DND-41 (cell line): ENCODE measurements around the gene SLC6A9.

Source experiments
- ATAC-seq: fragments of 200-7000 bp; cut with Tn5 transposase; 3 replicates; pipeline ENCODE4 v1.9.1; 2021; ENCODE audit warnings: low read depth; ENCODE audit not compliant: insufficient read depth
- DNase-seq: peaks from one replicate; pipeline ENCODE4 v3.0.0-alpha.2; 2020
- H2AFZ ChIP-seq: 2 replicates; pipeline ENCODE4 v1.6.0; 2012; ENCODE audit warnings: low read depth, low read length
- H3K27ac ChIP-seq: 2 replicates; pipeline ENCODE4 v1.5.1; 2012; ENCODE audit warnings: low read length, inconsistent platforms
- H3K27me3 ChIP-seq: fragments of 200-600 bp; sonication (generic); 2 replicates; pipeline ENCODE4 v1.6.0; 2012; ENCODE audit warnings: low read length, mild to moderate bottlenecking, inconsistent platforms; ENCODE audit not compliant: insufficient read depth, poor library complexity
- H3K36me3 ChIP-seq: 2 replicates; pipeline ENCODE4 v1.5.1; 2012; ENCODE audit warnings: low read length, inconsistent platforms; ENCODE audit not compliant: insufficient read depth
- H3K4me1 ChIP-seq: 2 replicates; pipeline ENCODE4 v1.5.1; 2012; ENCODE audit warnings: mild to moderate bottlenecking, low read length; ENCODE audit not compliant: insufficient read depth
- H3K4me2 ChIP-seq: 2 replicates; pipeline ENCODE4 v1.6.0; 2012; ENCODE audit warnings: mild to moderate bottlenecking, moderate library complexity, low read length, inconsistent platforms; ENCODE audit not compliant: insufficient read depth
- H3K4me3 ChIP-seq, 2 experiments: fragments of 200-600 bp in 1 of 2; shearing (Covaris generic) in 1 of 2; 2 replicates each; pipeline ENCODE4 v1.5.1; 2012 to 2016; ENCODE audit warnings: inconsistent platforms in 2 of 2, low read length in 2 of 2, mild to moderate bottlenecking in 2 of 2, low read depth in 1 of 2, moderate library complexity in 1 of 2
- H3K79me2 ChIP-seq: 2 replicates; pipeline ENCODE4 v1.6.0; 2012; ENCODE audit warnings: low read length, inconsistent platforms; ENCODE audit not compliant: insufficient read depth
- H3K9ac ChIP-seq: 2 replicates; pipeline ENCODE4 v1.6.0; 2012; ENCODE audit warnings: low read depth, mild to moderate bottlenecking, inconsistent platforms, low read length, moderate library complexity
- H3K9me3 ChIP-seq: 2 replicates; pipeline ENCODE4 v1.5.1; 2012; ENCODE audit warnings: low read length, moderate library complexity, mild to moderate bottlenecking, inconsistent platforms; ENCODE audit not compliant: insufficient read depth, severe bottlenecking
- H4K20me1 ChIP-seq: 2 replicates; pipeline ENCODE4 v1.6.0; 2012; ENCODE audit warnings: low read length; ENCODE audit not compliant: insufficient read depth
- CTCF ChIP-seq: IDR thresholded peaks from 2 replicates; pipeline ENCODE4 v1.5.1; 2012; ENCODE audit warnings: borderline replicate concordance, low read length, moderate library complexity, mild to moderate bottlenecking; ENCODE audit not compliant: poor library complexity, severe bottlenecking; ENCODE audit errors: extremely low read depth
- EZH2 ChIP-seq: IDR thresholded peaks from 3 replicates; pipeline ENCODE4 v1.6.1; 2012; ENCODE audit warnings: borderline replicate concordance, low read depth, mild to moderate bottlenecking, moderate library complexity, low read length, inconsistent platforms; ENCODE audit not compliant: severe bottlenecking

SLC6A9 gene

GRCh38 chr1:43978551-43979260 is 52.6 kb downstream of the SLC6A9 start, which contains the start of gene B4GALT2:
Gene B4GALT2 (plus strand): TSS chr1:43979210. CDS start chr1:43981161, 1,951 bp downstream.
- peaks cover 27% of the 10 kb centered on the region for H3K36me3 ChIP-seq

GRCh38 chr1:43978264-43978550 is 53.1 kb downstream of the SLC6A9 start:
- H2AFZ ChIP-seq: no peak overlapping the region
- H3K4me1 ChIP-seq: peaks cover 47% of the 10 kb centered on the region
- DNase-seq (no peak), ATAC-seq (no peak)
- H4K20me1 ChIP-seq: peaks cover 30% of the 10 kb centered on the region
- H3K36me3 ChIP-seq: peaks cover 27% of the 10 kb centered on the region
- 0 out of 2 replicates have a peak overlapping the region, but pooled peaks have one; percentile 58 for H3K4me2 ChIP-seq
- peaks cover 24% of the 10 kb centered on the region for H3K79me2 ChIP-seq
- H3K9me3 ChIP-seq: no peaks in the 10 kb centered on the region
- H3K4me3 ChIP-seq: no peak overlapping the region
- no peak overlapping the region for H3K9ac ChIP-seq
- H3K27ac ChIP-seq: no peak overlapping the region
- peaks cover 7% of the 10 kb centered on the region for H3K27me3 ChIP-seq
- TF ChIP-seq CTCF (no peak), EZH2 (no peak)

More at GRCh38 chr1:43978551-43979260, 52.6 kb downstream of the SLC6A9 start, which contains the start of gene B4GALT2:
- Histone ChIP-seq H3K27ac (no peak within 1 kb of the TSS), H3K9ac (peak within 1 kb of the TSS; percentile 35; the same call in 1 of the 2 replicates), H3K27me3 (peaks cover 7% of the 10 kb centered on the region), H2AFZ (no peak within 1 kb of the TSS), H3K79me2 (peaks cover 24% of the 10 kb centered on the region), H4K20me1 (peaks cover 30% of the 10 kb centered on the region), H3K9me3 (no peaks in the 10 kb centered on the region), H3K4me1 (peaks cover 43% of the 10 kb centered on the region), H3K4me2 (peak within 1 kb of the TSS; percentile 58), H3K4me3 (peak within 1 kb of the TSS in 1 of 2 experiments; percentile 53; a peak in 2 of 4 replicates)
- DNase-seq (peak; percentile 33), ATAC-seq (no peak)
- no peak for TF ChIP-seq EZH2
- no peak for TF ChIP-seq CTCF

- H3K36me3 ChIP-seq: peaks cover 30% of the 10 kb centered on the region
- DNase-seq (no peak), ATAC-seq (no peak)
- H3K79me2 ChIP-seq: peaks cover 24% of the 10 kb centered on the region
- peaks cover 7% of the 10 kb centered on the region for H3K27me3 ChIP-seq
- peaks cover 30% of the 10 kb centered on the region for H4K20me1 ChIP-seq
- H3K9me3 ChIP-seq: no peaks in the 10 kb centered on the region
- H3K4me1 ChIP-seq: peaks cover 47% of the 10 kb centered on the region
- TF ChIP-seq CTCF (no peak), EZH2 (no peak)
- no peak overlapping the region for H3K9ac ChIP-seq
- no peak overlapping the region for H2AFZ ChIP-seq
- peak overlapping the region; percentile 74; the same call in 1 of the 2 replicates for H3K4me2 ChIP-seq
- H3K4me3 ChIP-seq: no peak overlapping the region
- H3K27ac ChIP-seq: no peak overlapping the region
Observed at GRCh38 chr1:43977376-43978263, 53.6 kb downstream of the SLC6A9 start.
